DOHH2 (cell line): ENCODE results near the gene CDCA3.

ENCODE experiments used
- H3F3A ChIP-seq: fragments of 200-600 bp; sonication (generic), shearing (Covaris generic); 2 replicates; pipeline ENCODE4 v1.6.0; 2016; ENCODE audit warnings: antibody characterized with exemption, mild to moderate bottlenecking; ENCODE audit not compliant: control insufficient read depth, insufficient read depth
- H3K27ac ChIP-seq: fragments of 200-600 bp; sonication (generic); 2 replicates; pipeline ENCODE4 v1.5.1; 2014; ENCODE audit warnings: low read depth, mild to moderate bottlenecking, low read length, moderate library complexity
- H3K27me3 ChIP-seq: fragments of 200-600 bp; sonication (generic); 2 replicates; pipeline ENCODE4 v1.6.1; 2014; ENCODE audit warnings: mild to moderate bottlenecking, low read length, mixed read lengths; ENCODE audit not compliant: control insufficient read depth
- H3K36me3 ChIP-seq: fragments of 200-600 bp; sonication (generic); 2 replicates; pipeline ENCODE4 v1.6.1; 2014; ENCODE audit warnings: mild to moderate bottlenecking, low read length, moderate library complexity, mixed read lengths; ENCODE audit not compliant: control insufficient read depth
- H3K4me1 ChIP-seq: fragments of 200-600 bp; sonication (generic); 2 replicates; pipeline ENCODE4 v1.6.1; 2014; ENCODE audit warnings: mild to moderate bottlenecking, low read length, mixed read lengths; ENCODE audit not compliant: control insufficient read depth
- H3K4me2 ChIP-seq: fragments of 200-600 bp; sonication (generic); 2 replicates; pipeline ENCODE4 v1.6.0; 2014; ENCODE audit warnings: mild to moderate bottlenecking, low read length, moderate library complexity
- H3K4me3 ChIP-seq: fragments of 200-600 bp; sonication (generic); 2 replicates; pipeline ENCODE4 v1.5.1; 2014; ENCODE audit warnings: mild to moderate bottlenecking, low read length, mixed read lengths
- H3K79me2 ChIP-seq: fragments of 200-600 bp; sonication (generic); 2 replicates; pipeline ENCODE4 v1.6.1; 2014; ENCODE audit warnings: mild to moderate bottlenecking, low read length, mixed read lengths; ENCODE audit not compliant: control insufficient read depth
- H3K9me2 ChIP-seq: fragments of 200-600 bp; sonication (generic); replicated peaks from 2 replicates; pipeline ENCODE4 v1.6.1; 2014; ENCODE audit warnings: mild to moderate bottlenecking, low read length, mixed read lengths; ENCODE audit not compliant: control insufficient read depth
- H3K9me3 ChIP-seq: fragments of 200-600 bp; sonication (generic); 2 replicates; pipeline ENCODE4 v1.6.1; 2014; ENCODE audit warnings: antibody characterized with exemption, low read length, mixed read lengths; ENCODE audit not compliant: control insufficient read depth, insufficient read depth
- H4K20me1 ChIP-seq: fragments of 200-600 bp; sonication (generic); 2 replicates; pipeline ENCODE4 v1.6.0; 2014; ENCODE audit warnings: low read depth, mild to moderate bottlenecking, antibody characterized with exemption, low read length, moderate library complexity; ENCODE audit not compliant: control insufficient read depth, insufficient read depth
- CTCF ChIP-seq: fragments of 200-600 bp; sonication (generic); IDR thresholded peaks from one replicate; pipeline ENCODE4 v1.5.1; 2014; ENCODE audit warnings: antibody characterized with exemption, mild to moderate bottlenecking, low read depth, low read length; ENCODE audit not compliant: poor library complexity, severe bottlenecking
- EZH2phosphoT487 ChIP-seq: fragments of 200-600 bp; sonication (generic); IDR thresholded peaks from 2 replicates; pipeline ENCODE4 v1.6.1; 2017; ENCODE audit warnings: borderline replicate concordance, mild to moderate bottlenecking, antibody characterized with exemption, low read length, moderate library complexity, mixed read lengths

The CDCA3 gene

GRCh38 chr12:6817662-6818157, 33.4 kb downstream of the CDCA3 start:
- Histone ChIP-seq H3K4me3 (no peak overlapping the region), H3K27me3 (peaks cover 48% of the 10 kb centered on the region), H3K9me2 (no peaks in the 10 kb centered on the region), H3K9me3 (no peaks in the 10 kb centered on the region), H3K4me1 (peaks cover 19% of the 10 kb centered on the region), H4K20me1 (no peaks in the 10 kb centered on the region), H3K27ac (no peak overlapping the region), H3K4me2 (no peak overlapping the region), H3K79me2 (no peaks in the 10 kb centered on the region), H3F3A (no peaks in the 10 kb centered on the region), H3K36me3 (no peaks in the 10 kb centered on the region)
- TF ChIP-seq CTCF: no peak
- TF ChIP-seq EZH2phosphoT487: no peak

GRCh38 chr12:6817098-6817497, 34.0 kb downstream of the CDCA3 start:
- Histone ChIP-seq H3K4me2 (no peak overlapping the region), H3K27me3 (peaks cover 48% of the 10 kb centered on the region), H3K9me3 (no peaks in the 10 kb centered on the region), H3K9me2 (no peaks in the 10 kb centered on the region), H3F3A (no peaks in the 10 kb centered on the region), H3K27ac (no peak overlapping the region), H4K20me1 (no peaks in the 10 kb centered on the region), H3K79me2 (no peaks in the 10 kb centered on the region), H3K36me3 (no peaks in the 10 kb centered on the region), H3K4me3 (no peak overlapping the region), H3K4me1 (peaks cover 25% of the 10 kb centered on the region)
- TF ChIP-seq CTCF: no peak
- TF ChIP-seq EZH2phosphoT487: no peak

- Histone ChIP-seq H4K20me1 (no peaks in the 10 kb centered on the region), H3K4me2 (no peak overlapping the region), H3K9me2 (no peaks in the 10 kb centered on the region), H3K27me3 (peaks cover 46% of the 10 kb centered on the region), H3K4me1 (peaks cover 21% of the 10 kb centered on the region), H3K4me3 (no peak overlapping the region), H3F3A (no peaks in the 10 kb centered on the region), H3K36me3 (no peaks in the 10 kb centered on the region), H3K79me2 (no peaks in the 10 kb centered on the region), H3K27ac (no peak overlapping the region), H3K9me3 (no peaks in the 10 kb centered on the region)
- no peak for TF ChIP-seq CTCF
- TF ChIP-seq EZH2phosphoT487: no peak
These were observed 34.5 kb downstream of the CDCA3 start for GRCh38 chr12:6816598-6816997.
